IPS-18c (cell line): ENCODE data around the gene METTL21C.

ENCODE experiments used
- H3K4me3 ChIP-seq: 2 replicates; pipeline ENCODE4 v1.7.0; 2013; ENCODE audit warnings: low read depth, mild to moderate bottlenecking, low read length, moderate library complexity; ENCODE audit not compliant: insufficient read depth
- H3K9me3 ChIP-seq: one replicate; pipeline ENCODE4 v1.6.1; 2013; ENCODE audit warnings: mild to moderate bottlenecking, low read length, moderate library complexity; ENCODE audit not compliant: control insufficient read depth, insufficient read depth

The METTL21C gene

GRCh38 chr13:102680133-102680717, 14.6 kb downstream of the METTL21C start:
- H3K4me3 ChIP-seq: no peak overlapping the region
- no peaks in the 10 kb centered on the region for H3K9me3 ChIP-seq

GRCh38 chr13:102679449-102680132, 15.3 kb downstream of the METTL21C start:
- Histone ChIP-seq H3K4me3 (no peak overlapping the region), H3K9me3 (no peaks in the 10 kb centered on the region)

GRCh38 chr13:102678339-102679107, 16.3 kb downstream of the METTL21C start:
- no peaks in the 10 kb centered on the region for H3K9me3 ChIP-seq
- no peak overlapping the region for H3K4me3 ChIP-seq

GRCh38 chr13:102677122-102677521, 17.7 kb downstream of the METTL21C start:
- no peaks in the 10 kb centered on the region for H3K9me3 ChIP-seq
- no peak overlapping the region for H3K4me3 ChIP-seq

- no peaks in the 10 kb centered on the region for H3K9me3 ChIP-seq
- H3K4me3 ChIP-seq: no peak overlapping the region
Measured at GRCh38 chr13:102675115-102675514, 19.7 kb downstream of the METTL21C start.

- H3K9me3 ChIP-seq: peaks cover 3% of the 10 kb centered on the region
- no peak overlapping the region for H3K4me3 ChIP-seq
Measured at GRCh38 chr13:102670130-102670529, 24.7 kb downstream of the METTL21C start.

- Histone ChIP-seq H3K9me3 (peaks cover 3% of the 10 kb centered on the region), H3K4me3 (no peak overlapping the region)
Measured at GRCh38 chr13:102667911-102668310, 26.9 kb downstream of the METTL21C start.

GRCh38 chr13:102667023-102667422, 27.8 kb downstream of the METTL21C start:
- peaks cover 3% of the 10 kb centered on the region for H3K9me3 ChIP-seq
- H3K4me3 ChIP-seq: no peak overlapping the region

GRCh38 chr13:102659168-102659713, 35.6 kb downstream of the METTL21C start:
- no peak overlapping the region for H3K4me3 ChIP-seq
- H3K9me3 ChIP-seq: no peaks in the 10 kb centered on the region

GRCh38 chr13:102658660-102659059, 36.2 kb downstream of the METTL21C start:
- Histone ChIP-seq H3K4me3 (no peak overlapping the region), H3K9me3 (no peaks in the 10 kb centered on the region)

- no peak overlapping the region for H3K4me3 ChIP-seq
Measured at GRCh38 chr13:102657630-102658029, 37.2 kb downstream of the METTL21C start.

GRCh38 chr13:102654756-102655155, 40.1 kb downstream of the METTL21C start:
- no peak overlapping the region for H3K4me3 ChIP-seq

More at GRCh38 chr13:102657630-102658029, 37.2 kb downstream of the METTL21C start:
- no peaks in the 10 kb centered on the region for H3K9me3 ChIP-seq

GRCh38 chr13:102651892-102652291, 43.0 kb downstream of the METTL21C start:
- no peaks in the 10 kb centered on the region for H3K9me3 ChIP-seq
- no peak overlapping the region for H3K4me3 ChIP-seq

More at GRCh38 chr13:102654756-102655155, 40.1 kb downstream of the METTL21C start:
- no peaks in the 10 kb centered on the region for H3K9me3 ChIP-seq

GRCh38 chr13:102651392-102651791, 43.5 kb downstream of the METTL21C start:
- Histone ChIP-seq H3K9me3 (no peaks in the 10 kb centered on the region), H3K4me3 (no peak overlapping the region)

GRCh38 chr13:102650444-102650843, 44.4 kb downstream of the METTL21C start:
- no peaks in the 10 kb centered on the region for H3K9me3 ChIP-seq
- H3K4me3 ChIP-seq: no peak overlapping the region

- H3K9me3 ChIP-seq: no peaks in the 10 kb centered on the region
- no peak overlapping the region for H3K4me3 ChIP-seq
Measured at GRCh38 chr13:102648046-102648445, 46.8 kb downstream of the METTL21C start.

GRCh38 chr13:102645701-102646100, 49.1 kb downstream of the METTL21C start:
- Histone ChIP-seq H3K9me3 (no peaks in the 10 kb centered on the region), H3K4me3 (no peak overlapping the region)

- Histone ChIP-seq H3K9me3 (no peaks in the 10 kb centered on the region), H3K4me3 (no peak overlapping the region)
Measured at GRCh38 chr13:102643656-102644055, 51.2 kb downstream of the METTL21C start.
